ENCODE data around the gene RASA3.
"Not testable (repeated sequence)": the region's sequence is repeated elsewhere in the genome, so short reads cannot be mapped to it uniquely, and the experiment has no call there.

DNA sequence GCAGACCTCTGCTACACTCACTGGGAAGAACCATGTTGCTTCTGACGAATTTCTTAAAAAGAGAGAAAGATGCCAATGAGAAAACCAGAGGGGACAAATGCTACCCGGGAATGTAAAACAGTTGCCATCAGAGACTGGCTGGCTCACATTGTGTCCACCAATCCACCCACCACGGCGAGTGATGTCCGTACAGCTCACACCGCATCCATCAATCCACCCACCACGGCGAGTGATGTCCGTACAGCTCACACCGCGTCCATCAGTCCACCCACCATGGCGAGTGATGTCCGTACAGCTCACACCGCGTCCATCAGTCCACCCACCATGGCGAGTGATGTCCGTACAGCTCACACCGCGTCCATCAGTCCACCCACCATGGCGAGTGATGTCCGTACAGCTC, 19.0 kb downstream of the RASA3 start:
- TF ChIP-seq, protein P1, sequence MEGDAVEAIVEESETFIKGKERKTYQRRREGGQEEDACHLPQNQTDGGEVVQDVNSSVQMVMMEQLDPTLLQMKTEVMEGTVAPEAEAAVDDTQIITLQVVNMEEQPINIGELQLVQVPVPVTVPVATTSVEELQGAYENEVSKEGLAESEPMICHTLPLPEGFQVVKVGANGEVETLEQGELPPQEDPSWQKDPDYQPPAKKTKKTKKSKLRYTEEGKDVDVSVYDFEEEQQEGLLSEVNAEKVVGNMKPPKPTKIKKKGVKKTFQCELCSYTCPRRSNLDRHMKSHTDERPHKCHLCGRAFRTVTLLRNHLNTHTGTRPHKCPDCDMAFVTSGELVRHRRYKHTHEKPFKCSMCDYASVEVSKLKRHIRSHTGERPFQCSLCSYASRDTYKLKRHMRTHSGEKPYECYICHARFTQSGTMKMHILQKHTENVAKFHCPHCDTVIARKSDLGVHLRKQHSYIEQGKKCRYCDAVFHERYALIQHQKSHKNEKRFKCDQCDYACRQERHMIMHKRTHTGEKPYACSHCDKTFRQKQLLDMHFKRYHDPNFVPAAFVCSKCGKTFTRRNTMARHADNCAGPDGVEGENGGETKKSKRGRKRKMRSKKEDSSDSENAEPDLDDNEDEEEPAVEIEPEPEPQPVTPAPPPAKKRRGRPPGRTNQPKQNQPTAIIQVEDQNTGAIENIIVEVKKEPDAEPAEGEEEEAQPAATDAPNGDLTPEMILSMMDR (IDR thresholded peaks at IDR 0.05; ENCODE audit: low read depth, low read length), result not testable (repeated sequence)
- not testable (repeated sequence) for TF ChIP-seq EZH2phosphoT487 (IDR thresholded peaks at IDR 0.05; ENCODE audit: low read depth)

Data from OCI-LY3 (cell line).